ENCODE data around the gene SLIT3.

GRCh38 chr5:169099801-169100734, 200.9 kb downstream of the SLIT3 start:
- no peak for TF ChIP-seq SIN3A (IDR thresholded peaks at IDR 0.05; ENCODE audit: low read depth)
- TF ChIP-seq CTCF (IDR thresholded peaks at IDR 0.05 in 2 of 3, conservative IDR thresholded peaks at IDR 0.05 in 1 of 3; ENCODE audit: borderline replicate concordance in 1 of 3, insufficient read depth in 1 of 3, low read depth in 2 of 3, low read length in 2 of 3): no peak
- TF ChIP-seq ZNF274 (IDR thresholded peaks at IDR 0.05; ENCODE audit: low read depth, low read length): no peak
- TF ChIP-seq POLR2A (IDR thresholded peaks at IDR 0.05; ENCODE audit: borderline replicate concordance, extremely low read depth, insufficient read depth, insufficient read length): no peak
- TF ChIP-seq EZH2 (IDR thresholded peaks at IDR 0.05): no peak
- TF ChIP-seq, protein P1, sequence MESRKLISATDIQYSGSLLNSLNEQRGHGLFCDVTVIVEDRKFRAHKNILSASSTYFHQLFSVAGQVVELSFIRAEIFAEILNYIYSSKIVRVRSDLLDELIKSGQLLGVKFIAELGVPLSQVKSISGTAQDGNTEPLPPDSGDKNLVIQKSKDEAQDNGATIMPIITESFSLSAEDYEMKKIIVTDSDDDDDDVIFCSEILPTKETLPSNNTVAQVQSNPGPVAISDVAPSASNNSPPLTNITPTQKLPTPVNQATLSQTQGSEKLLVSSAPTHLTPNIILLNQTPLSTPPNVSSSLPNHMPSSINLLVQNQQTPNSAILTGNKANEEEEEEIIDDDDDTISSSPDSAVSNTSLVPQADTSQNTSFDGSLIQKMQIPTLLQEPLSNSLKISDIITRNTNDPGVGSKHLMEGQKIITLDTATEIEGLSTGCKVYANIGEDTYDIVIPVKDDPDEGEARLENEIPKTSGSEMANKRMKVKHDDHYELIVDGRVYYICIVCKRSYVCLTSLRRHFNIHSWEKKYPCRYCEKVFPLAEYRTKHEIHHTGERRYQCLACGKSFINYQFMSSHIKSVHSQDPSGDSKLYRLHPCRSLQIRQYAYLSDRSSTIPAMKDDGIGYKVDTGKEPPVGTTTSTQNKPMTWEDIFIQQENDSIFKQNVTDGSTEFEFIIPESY (IDR thresholded peaks at IDR 0.05; ENCODE audit: extremely low read depth, insufficient replicate concordance, low read length): no peak
- no peak for TF ChIP-seq ZFX (IDR thresholded peaks at IDR 0.05)
- TF ChIP-seq JUND (IDR thresholded peaks at IDR 0.05): no peak
- no peak for TF ChIP-seq POLR2AphosphoS5 (IDR thresholded peaks at IDR 0.05; ENCODE audit: low read depth, low read length)
- TF ChIP-seq ELF1 (IDR thresholded peaks at IDR 0.05; ENCODE audit: borderline replicate concordance, low read depth): no peak
- no peak for TF ChIP-seq EGR1 (IDR thresholded peaks at IDR 0.05; ENCODE audit: low read depth)
- no peak for TF ChIP-seq REST (IDR thresholded peaks at IDR 0.05; ENCODE audit: low read depth)
- TF ChIP-seq SRF (IDR thresholded peaks at IDR 0.05; ENCODE audit: low read depth): no peak

Measured in HCT116 (cell line).